Liver (tissue), 9 donors: ENCODE measurements around the gene ROR1. TPM values are rescaled to one million over a fixed set of nuclear protein-coding genes. Genes with fewer than 3 reads are reported as not detected.
"Not testable (repeated sequence)": the region's sequence is repeated elsewhere in the genome, so short reads cannot be mapped to it uniquely, and the experiment has no call there.

ENCODE experiments used
- DNase-seq: peaks from one replicate; pipeline ENCODE4 v3.0.0-alpha.2; 2017; ENCODE audit warnings: low spot score
- H3K27ac ChIP-seq, 2 donors: one replicate each; pipeline ENCODE4 v1.7.0; 2013; ENCODE audit warnings: inconsistent platforms in 2 of 2, low read length in 2 of 2, control low read depth in 1 of 2, low read depth in 1 of 2, mild to moderate bottlenecking in 1 of 2
- H3K27me3 ChIP-seq, 4 donors: one replicate each; pipeline versions ENCODE4 v1.6.1 to v1.7.0; 2013; ENCODE audit warnings: low read length in 3 of 4, inconsistent platforms in 1 of 4, mild to moderate bottlenecking in 1 of 4, moderate library complexity in 1 of 4; ENCODE audit not compliant: control insufficient read depth in 4 of 4, insufficient read depth in 4 of 4
- H3K36me3 ChIP-seq, 4 donors: one replicate each; pipeline versions ENCODE4 v1.6.1 to v1.7.0; 2013; ENCODE audit warnings: low read length in 3 of 4, mild to moderate bottlenecking in 3 of 4, low read depth in 1 of 4, moderate library complexity in 1 of 4; ENCODE audit not compliant: control insufficient read depth in 4 of 4, insufficient read depth in 3 of 4
- H3K4me1 ChIP-seq, 4 donors: one replicate each; pipeline versions ENCODE4 v1.6.1 to v1.7.0; 2013; ENCODE audit warnings: low read length in 3 of 4, mild to moderate bottlenecking in 3 of 4, moderate library complexity in 1 of 4; ENCODE audit not compliant: control insufficient read depth in 4 of 4, insufficient read depth in 4 of 4
- H3K4me3 ChIP-seq, 3 donors: one replicate each; pipeline versions ENCODE4 v1.6.1 to v1.7.0; 2013; ENCODE audit warnings: low read length in 3 of 3, control low read depth in 1 of 3, low read depth in 1 of 3, mild to moderate bottlenecking in 1 of 3
- H3K9ac ChIP-seq, 2 donors: one replicate each; pipeline ENCODE4 v1.7.0; 2013; ENCODE audit warnings: low read length in 2 of 2, mild to moderate bottlenecking in 2 of 2, moderate library complexity in 2 of 2, control low read depth in 1 of 2, low read depth in 1 of 2
- H3K9me3 ChIP-seq, 4 donors: one replicate each; pipeline versions ENCODE4 v1.6.1 to v1.7.0; 2013; ENCODE audit warnings: low read length in 3 of 4; ENCODE audit not compliant: control insufficient read depth in 4 of 4
- ATF3 ChIP-seq: IDR thresholded peaks from 2 replicates; pipeline ENCODE4 v1.6.1; 2016; ENCODE audit warnings: antibody characterized with exemption
- CTCF ChIP-seq: fragments of 150-350 bp; IDR thresholded peaks from 2 replicates; pipeline ENCODE4 v1.5.1; 2017; ENCODE audit warnings: improper control_type of control experiment, low read depth, low read length; ENCODE audit not compliant: missing input control
- EGR1 ChIP-seq, 2 donors: IDR thresholded peaks; 2 replicates each; pipeline ENCODE4 v1.6.1; 2016 to 2018; ENCODE audit warnings: antibody characterized with exemption in 2 of 2, low read depth in 2 of 2
- FOXA1 ChIP-seq: IDR thresholded peaks from 2 replicates; pipeline ENCODE4 v1.6.1; 2016; ENCODE audit warnings: antibody characterized with exemption
- FOXA2 ChIP-seq: IDR thresholded peaks from 2 replicates; pipeline ENCODE4 v1.6.1; 2016; ENCODE audit warnings: antibody characterized with exemption
- GABPA ChIP-seq, 2 donors: IDR thresholded peaks in 1 of 2; conservative IDR thresholded peaks in 1 of 2; 2 replicates each; pipeline ENCODE4 v1.6.1; 2016; ENCODE audit warnings: antibody characterized with exemption in 2 of 2, mild to moderate bottlenecking in 1 of 2, moderate library complexity in 1 of 2
- HNF4A ChIP-seq, 2 donors: conservative IDR thresholded peaks; 2 replicates each; pipeline ENCODE4 v1.6.1; 2016; ENCODE audit warnings: antibody characterized with exemption in 2 of 2, mild to moderate bottlenecking in 2 of 2
- HNF4G ChIP-seq: IDR thresholded peaks from 2 replicates; pipeline ENCODE4 v1.6.1; 2016; ENCODE audit warnings: antibody characterized with exemption
- JUND ChIP-seq, 2 donors: IDR thresholded peaks; 2 replicates each; pipeline ENCODE4 v1.6.1; 2016; ENCODE audit warnings: antibody characterized with exemption in 2 of 2
- MAX ChIP-seq: IDR thresholded peaks from 2 replicates; pipeline ENCODE4 v1.6.1; 2016; ENCODE audit warnings: antibody characterized with exemption
- NR2F2 ChIP-seq: IDR thresholded peaks from 2 replicates; pipeline ENCODE4 v1.6.1; 2016; ENCODE audit warnings: antibody characterized with exemption
- RAD21 ChIP-seq, 2 donors: IDR thresholded peaks; 2 replicates each; pipeline ENCODE4 v1.6.1; 2016; ENCODE audit warnings: antibody characterized with exemption in 2 of 2, mild to moderate bottlenecking in 2 of 2
- REST ChIP-seq: IDR thresholded peaks from 2 replicates; pipeline ENCODE4 v1.6.1; 2016; ENCODE audit warnings: antibody characterized with exemption, mild to moderate bottlenecking
- RXRA ChIP-seq, 2 donors: IDR thresholded peaks; 2 replicates each; pipeline ENCODE4 v1.6.1; 2017 to 2018; ENCODE audit warnings: antibody characterized with exemption in 2 of 2, mild to moderate bottlenecking in 1 of 2
- SP1 ChIP-seq: IDR thresholded peaks from 2 replicates; pipeline ENCODE4 v1.6.1; 2018; ENCODE audit warnings: antibody characterized with exemption, mild to moderate bottlenecking
- TAF1 ChIP-seq: conservative IDR thresholded peaks from 2 replicates; pipeline ENCODE4 v1.6.1; 2016; ENCODE audit warnings: antibody characterized with exemption, mild to moderate bottlenecking
- YY1 ChIP-seq: IDR thresholded peaks from 2 replicates; pipeline ENCODE4 v1.6.1; 2016; ENCODE audit warnings: antibody characterized with exemption, mild to moderate bottlenecking
- ZBTB33 ChIP-seq: IDR thresholded peaks from 2 replicates; pipeline ENCODE4 v1.6.1; 2016; ENCODE audit warnings: antibody characterized with exemption
- WGBS: extraction: QIAGEN DNeasy Blood & Tissue Kit; methylation state at CpG from one replicate; pipeline ENCODE4 v1.1.7; 2013; 5-methylcytosine and 5-hydroxymethylcytosine counted together
- polyA plus RNA-seq, 2 donors: library from polyadenylated mRNA; stranded (reverse) in 1 of 2; unstranded in 1 of 2; fragments of 200-250 nt in 1 of 2; fragments of >200 nt in 1 of 2; fragmentation: Nextera tagmentation in 1 of 2; extraction: Ambion mirVana in 1 of 2; gene quantifications; one replicate each; pipeline versions ENCODE4 v1.2.1 to v1.2.3, GENCODE V29; 2013 to 2015
- total RNA-seq, 2 donors: library from RNA; depleted of rRNA; stranded (reverse); fragments of >200 nt; gene quantifications; one replicate each; pipeline ENCODE4 v1.2.3, GENCODE V29; 2014
- donor health status: healthy.
- donor health status: healthy.
- donor health status: healthy.
- donor health status: healthy.
- donor health status: healthy.

Gene ROR1
- total and polyA plus RNA-seq, 4 donors = 0.15 to 0.98 (median 0.37) TPM

- Histone ChIP-seq H3K9me3 (no peaks in the 10 kb centered on the region), H3K9ac (no peak overlapping the region), H3K27ac (no peak overlapping the region), H3K27me3 (no peaks in the 10 kb centered on the region), H3K4me3 (no peak overlapping the region), H3K4me1 (no peaks in the 10 kb centered on the region), H3K36me3 (no peaks in the 10 kb centered on the region)
- WGBS = 79% methylated on average over 3 of the region's 3 CpGs
- DNase-seq = no peak
- TF ChIP-seq ATF3 = no peak
- no peak for TF ChIP-seq JUND (IDR thresholded peaks at IDR 0.05)
These were observed 40.0 kb downstream of the ROR1 start for GRCh38 chr1:63813829-63814277.

GRCh38 chr1:63816217-63816815 lies 42.5 kb downstream of the ROR1 start:
- H3K9me3 ChIP-seq, DNase-seq, H3K27me3 ChIP-seq, H3K27ac ChIP-seq, H3K4me1 ChIP-seq, H3K4me3 ChIP-seq, H3K9ac ChIP-seq, H3K36me3 ChIP-seq: not testable (repeated sequence)
- 88% methylated on average over 5 of the region's 5 CpGs for WGBS

GRCh38 chr1:63817152-63817667 lies 43.4 kb downstream of the ROR1 start:
- H3K27ac ChIP-seq = no peak overlapping the region
- no peaks in the 10 kb centered on the region for H3K36me3 ChIP-seq
- H3K9ac ChIP-seq = no peak overlapping the region
- H3K27me3 ChIP-seq = peaks cover 0 to 5% (median 0%) of the 10 kb centered on the region in 4 donors
- no peaks in the 10 kb centered on the region for H3K9me3 ChIP-seq
- 36% methylated on average over 5 of the region's 5 CpGs for WGBS
- no peaks in the 10 kb centered on the region for H3K4me1 ChIP-seq
- TF ChIP-seq HNF4G (no peak), CTCF (no peak), ATF3 (no peak), YY1 (no peak), NR2F2 (no peak), SP1 (no peak), GABPA (IDR thresholded peaks at IDR 0.05 in 1 of 2, conservative IDR thresholded peaks at IDR 0.05 in 1 of 2) (no peak), EGR1 (IDR thresholded peaks at IDR 0.05; ENCODE audit: low read depth in 2 of 2) (no peak), TAF1 (no peak), FOXA1 (no peak), ZBTB33 (no peak), FOXA2 (no peak), MAX (no peak), RAD21 (IDR thresholded peaks at IDR 0.05) (no peak), RXRA (IDR thresholded peaks at IDR 0.05) (no peak), HNF4A (conservative IDR thresholded peaks at IDR 0.05) (no peak), REST (no peak), JUND (IDR thresholded peaks at IDR 0.05) (no peak)
- no peak for DNase-seq
- H3K4me3 ChIP-seq = no peak overlapping the region
